ENCODE data around the gene SPEM3. TPM values are rescaled to one million over a fixed set of nuclear protein-coding genes. Genes with fewer than 3 reads are reported as not detected.

SPEM3 gene
- 0.03 TPM in 2 of 5 replicates, not detected in the others for total RNA-seq (2022; extraction: Qiagen RNA extraction; ENCODE audit: low read depth)

GRCh38 chr17:7428557-7428956, at the start of gene SPEM3:
Gene SPEM3, plus strand, starts transcription at chr17:7428857. Its CDS starts 46 bp downstream, at chr17:7428903.

GRCh38 chr17:7380855-7381683, 47.6 kb upstream of the SPEM3 start, which contains the start of gene TNK1:
Gene TNK1, plus strand, starts transcription at chr17:7381089. Its CDS starts 1,838 bp downstream, at chr17:7382927.

GRCh38 chr17:7394452-7395191, 34.0 kb upstream of the SPEM3 start, which contains the start of gene PLSCR3:
Gene PLSCR3, minus strand, starts transcription at chr17:7394525. Its CDS starts 415 bp downstream, at chr17:7394110.

GRCh38 chr17:7403977-7404736, 24.5 kb upstream of the SPEM3 start, which contains the start of gene TMEM256:
Gene TMEM256, minus strand, starts transcription at chr17:7404097. Its CDS starts 13 bp downstream, at chr17:7404084.

GRCh38 chr17:7407485-7408251, 21.0 kb upstream of the SPEM3 start, which contains the start of gene NLGN2:
Gene NLGN2, plus strand, starts transcription at chr17:7407845. Its CDS starts 411 bp downstream, at chr17:7408256.

GRCh38 chr17:7419819-7420610, 8.6 kb upstream of the SPEM3 start, which contains the start of gene SPEM1:
Gene SPEM1, plus strand, starts transcription at chr17:7420324. Its CDS starts 61 bp downstream, at chr17:7420385.

GRCh38 chr17:7425316-7425715, 3.3 kb upstream of the SPEM3 start, which contains the start of gene SPEM2:
Gene SPEM2, plus strand, starts transcription at chr17:7425616. Its CDS starts 73 bp downstream, at chr17:7425689.

GRCh38 chr17:7439462-7440112, 10.9 kb downstream of the SPEM3 start, which contains the start of gene FGF11:
Gene FGF11, plus strand, starts transcription at chr17:7439512. Its CDS starts 109 bp downstream, at chr17:7439621.

GRCh38 chr17:7444682-7445618, 16.3 kb downstream of the SPEM3 start, which contains the start of gene CHRNB1:
Gene CHRNB1, plus strand, starts transcription at chr17:7445061. Its CDS starts 67 bp downstream, at chr17:7445128.

GRCh38 chr17:7479213-7480088, 50.8 kb downstream of the SPEM3 start, which contains the start of gene ZBTB4:
Gene ZBTB4, minus strand, starts transcription at chr17:7479631. Its CDS starts 12,830 bp downstream, at chr17:7466801.

GRCh38 chr17:7481275-7481674, 52.6 kb downstream of the SPEM3 start, which contains the start of gene SLC35G6:
Gene SLC35G6, plus strand, starts transcription at chr17:7481446. Its CDS starts 71 bp downstream, at chr17:7481517.

Other genes with a start within 250 kb of the SPEM3 start
- 1.1 to 1.7 TPM (median 1.2 TPM) in 5 replicates for gene ASGR1, start 249.5 kb upstream of the SPEM3 start, total RNA-seq (2022; extraction: Qiagen RNA extraction; ENCODE audit: low read depth)
- gene DLG4, start 209.0 kb upstream of the SPEM3 start, total RNA-seq (2022; extraction: Qiagen RNA extraction; ENCODE audit: low read depth), result 7.3 to 9.7 TPM (median 8.5 TPM) in 5 replicates
- 339 to 466 TPM (median 425 TPM) in 5 replicates for gene ACADVL, start 208.9 kb upstream of the SPEM3 start, total RNA-seq (2022; extraction: Qiagen RNA extraction; ENCODE audit: low read depth)
- gene DVL2, start 194.3 kb upstream of the SPEM3 start, total RNA-seq (2022; extraction: Qiagen RNA extraction; ENCODE audit: low read depth), result 31.4 to 43.0 TPM (median 35.3 TPM) in 5 replicates
- 90.3 to 102 TPM (median 93.3 TPM) in 5 replicates for gene PHF23, start 189.4 kb upstream of the SPEM3 start, total RNA-seq (2022; extraction: Qiagen RNA extraction; ENCODE audit: low read depth)
- gene GABARAP, start 186.4 kb upstream of the SPEM3 start, total RNA-seq (2022; extraction: Qiagen RNA extraction; ENCODE audit: low read depth), result 605 to 729 TPM (median 704 TPM) in 5 replicates
- gene CTDNEP1, start 177.1 kb upstream of the SPEM3 start, total RNA-seq (2022; extraction: Qiagen RNA extraction; ENCODE audit: low read depth), result 208 to 246 TPM (median 226 TPM) in 5 replicates
- 116 to 129 TPM (median 124 TPM) in 5 replicates for gene ELP5, start 176.6 kb upstream of the SPEM3 start, total RNA-seq (2022; extraction: Qiagen RNA extraction; ENCODE audit: low read depth)
- 0.63 to 0.91 TPM (median 0.76 TPM) in 5 replicates for gene CLDN7, start 166.4 kb upstream of the SPEM3 start, total RNA-seq (2022; extraction: Qiagen RNA extraction; ENCODE audit: low read depth)
- 0.13 to 0.27 TPM (median 0.16 TPM) in 5 replicates for gene SLC2A4, start 147.1 kb upstream of the SPEM3 start, total RNA-seq (2022; extraction: Qiagen RNA extraction; ENCODE audit: low read depth)
- gene YBX2, start 134.2 kb upstream of the SPEM3 start, total RNA-seq (2022; extraction: Qiagen RNA extraction; ENCODE audit: low read depth), result 0.40 to 0.60 TPM (median 0.53 TPM) in 5 replicates
- gene EIF5A, start 121.2 kb upstream of the SPEM3 start, total RNA-seq (2022; extraction: Qiagen RNA extraction; ENCODE audit: low read depth), result 1,614 to 1,831 TPM (median 1,704 TPM) in 5 replicates
- 75.1 to 106 TPM (median 95.2 TPM) in 5 replicates for gene GPS2, start 113.5 kb upstream of the SPEM3 start, total RNA-seq (2022; extraction: Qiagen RNA extraction; ENCODE audit: low read depth)
- gene NEURL4, start 99.5 kb upstream of the SPEM3 start, total RNA-seq (2022; extraction: Qiagen RNA extraction; ENCODE audit: low read depth), result 27.1 to 33.9 TPM (median 31.9 TPM) in 5 replicates
- 3.9 to 7.6 TPM (median 4.2 TPM) in 5 replicates for gene ACAP1, start 92.3 kb upstream of the SPEM3 start, total RNA-seq (2022; extraction: Qiagen RNA extraction; ENCODE audit: low read depth)
- gene KCTD11, start 76.7 kb upstream of the SPEM3 start, total RNA-seq (2022; extraction: Qiagen RNA extraction; ENCODE audit: low read depth), result 12.5 to 15.9 TPM (median 13.7 TPM) in 5 replicates
- not detected in 5 replicates for gene TMEM95, start 73.7 kb upstream of the SPEM3 start, total RNA-seq (2022; extraction: Qiagen RNA extraction; ENCODE audit: low read depth)
- 1.3 to 1.8 TPM (median 1.6 TPM) in 5 replicates for gene TNK1, start 47.8 kb upstream of the SPEM3 start, total RNA-seq (2022; extraction: Qiagen RNA extraction; ENCODE audit: low read depth)
- gene PLSCR3, start 34.3 kb upstream of the SPEM3 start, total RNA-seq (2022; extraction: Qiagen RNA extraction; ENCODE audit: low read depth), result 34.1 to 39.8 TPM (median 34.4 TPM) in 5 replicates
- gene TMEM256, start 24.8 kb upstream of the SPEM3 start, total RNA-seq (2022; extraction: Qiagen RNA extraction; ENCODE audit: low read depth), result 181 to 226 TPM (median 200 TPM) in 5 replicates
- 15.4 to 21.5 TPM (median 18.0 TPM) in 5 replicates for gene NLGN2, start 21.0 kb upstream of the SPEM3 start, total RNA-seq (2022; extraction: Qiagen RNA extraction; ENCODE audit: low read depth)
- 0.08 TPM in 1 of 5 replicates, not detected in the others for gene SPEM1, start 8.5 kb upstream of the SPEM3 start, total RNA-seq (2022; extraction: Qiagen RNA extraction; ENCODE audit: low read depth)
- 0.07 TPM in 1 of 5 replicates, not detected in the others for gene SPEM2, start 3.2 kb upstream of the SPEM3 start, total RNA-seq (2022; extraction: Qiagen RNA extraction; ENCODE audit: low read depth)
- 10.3 to 13.9 TPM (median 12.1 TPM) in 5 replicates for gene TMEM102, start 6.6 kb downstream of the SPEM3 start, total RNA-seq (2022; extraction: Qiagen RNA extraction; ENCODE audit: low read depth)
- gene FGF11, start 10.7 kb downstream of the SPEM3 start, total RNA-seq (2022; extraction: Qiagen RNA extraction; ENCODE audit: low read depth), result 0.86 to 1.3 TPM (median 1.1 TPM) in 5 replicates
- 5.4 to 7.8 TPM (median 7.1 TPM) in 5 replicates for gene CHRNB1, start 16.2 kb downstream of the SPEM3 start, total RNA-seq (2022; extraction: Qiagen RNA extraction; ENCODE audit: low read depth)
- gene ZBTB4, start 50.8 kb downstream of the SPEM3 start, total RNA-seq (2022; extraction: Qiagen RNA extraction; ENCODE audit: low read depth), result 21.4 to 26.2 TPM (median 24.4 TPM) in 5 replicates
- gene SLC35G6, start 52.6 kb downstream of the SPEM3 start, total RNA-seq (2022; extraction: Qiagen RNA extraction; ENCODE audit: low read depth), result not detected in 5 replicates
- 69.1 to 95.1 TPM (median 80.5 TPM) in 5 replicates for gene POLR2A, start 55.5 kb downstream of the SPEM3 start, total RNA-seq (2022; extraction: Qiagen RNA extraction; ENCODE audit: low read depth)
- gene TNFSF12, start 120.2 kb downstream of the SPEM3 start, total RNA-seq (2022; extraction: Qiagen RNA extraction; ENCODE audit: low read depth), result 8.4 to 13.8 TPM (median 11.7 TPM) in 5 replicates
- 0.53 to 0.94 TPM (median 0.70 TPM) in 5 replicates for gene TNFSF13, start 129.9 kb downstream of the SPEM3 start, total RNA-seq (2022; extraction: Qiagen RNA extraction; ENCODE audit: low read depth)
- gene SENP3, start 133.1 kb downstream of the SPEM3 start, total RNA-seq (2022; extraction: Qiagen RNA extraction; ENCODE audit: low read depth), result 90.8 to 107 TPM (median 105 TPM) in 5 replicates
- gene CD68, start 150.8 kb downstream of the SPEM3 start, total RNA-seq (2022; extraction: Qiagen RNA extraction; ENCODE audit: low read depth), result 31.9 to 41.8 TPM (median 37.0 TPM) in 5 replicates
- gene MPDU1, start 155.0 kb downstream of the SPEM3 start, total RNA-seq (2022; extraction: Qiagen RNA extraction; ENCODE audit: low read depth), result 117 to 176 TPM (median 130 TPM) in 5 replicates
- 0.36 to 0.44 TPM (median 0.37 TPM) in 5 replicates for gene SOX15, start 161.2 kb downstream of the SPEM3 start, total RNA-seq (2022; extraction: Qiagen RNA extraction; ENCODE audit: low read depth)
- gene FXR2, start 186.0 kb downstream of the SPEM3 start, total RNA-seq (2022; extraction: Qiagen RNA extraction; ENCODE audit: low read depth), result 59.9 to 63.2 TPM (median 61.1 TPM) in 5 replicates
- gene SAT2, start 199.0 kb downstream of the SPEM3 start, total RNA-seq (2022; extraction: Qiagen RNA extraction; ENCODE audit: low read depth), result 75.9 to 92.6 TPM (median 88.1 TPM) in 5 replicates
- 0.38 to 0.70 TPM (median 0.50 TPM) in 5 replicates for gene SHBG, start 201.3 kb downstream of the SPEM3 start, total RNA-seq (2022; extraction: Qiagen RNA extraction; ENCODE audit: low read depth)
- 0.13 to 0.27 TPM (median 0.24 TPM) in 5 replicates for gene ATP1B2, start 222.1 kb downstream of the SPEM3 start, total RNA-seq (2022; extraction: Qiagen RNA extraction; ENCODE audit: low read depth)